CD4-positive, alpha-beta T cell (primary cell): ENCODE results near the gene PHETA1. TPM values are rescaled to one million over a fixed set of nuclear protein-coding genes. Genes with fewer than 3 reads are reported as not detected.

Experiments
- ATAC-seq: fragments of 200-7000 bp; cut with Tn5 transposase; one replicate; pipeline ENCODE4 v1.10.0; 2022; ENCODE audit warnings: mild to moderate bottlenecking; ENCODE audit not compliant: poor library complexity
- CTCF ChIA-PET: fragments of 350-600 bp; sonication (Branson Sonifier 250); formaldehyde crosslinking; loops from one replicate; lab custom pipeline; 2021; ENCODE audit warnings: antibody characterized with exemption, inconsistent platforms; lab: Charles Lee
- POLR2A ChIA-PET: fragments of 350-600 bp; sonication (Branson Sonifier 250); formaldehyde crosslinking; loops from one replicate; lab custom pipeline; 2021; ENCODE audit warnings: antibody characterized with exemption, inconsistent platforms; lab: Charles Lee
- DNase-seq, 14 experiments: peaks; one replicate each; pipeline ENCODE4 v3.0.0-alpha.2; 2013 to 2020; ENCODE audit warnings: mixed read lengths in 2 of 14
- H3K27ac ChIP-seq, 2 donors: one replicate each; pipeline versions ENCODE4 v1.5.1 to v1.7.0; 2013; ENCODE audit warnings: low read length in 2 of 2, low read depth in 1 of 2, mild to moderate bottlenecking in 1 of 2
- H3K27me3 ChIP-seq, 2 experiments: 1 replicate in 1 of 2; 2 replicates in 1 of 2; pipeline versions ENCODE4 v1.6.1 to v1.7.0; 2013; ENCODE audit warnings: low read length in 2 of 2, control low read depth in 1 of 2, mild to moderate bottlenecking in 1 of 2, moderate library complexity in 1 of 2; ENCODE audit not compliant: insufficient read depth in 2 of 2, control insufficient read depth in 1 of 2
- H3K36me3 ChIP-seq: one replicate; pipeline ENCODE4 v1.6.1; 2013; ENCODE audit warnings: low read length, control low read depth; ENCODE audit not compliant: insufficient read depth
- H3K4me1 ChIP-seq: one replicate; pipeline ENCODE4 v1.6.1; 2013; ENCODE audit warnings: low read length, control low read depth; ENCODE audit not compliant: insufficient read depth
- H3K4me3 ChIP-seq: one replicate; pipeline ENCODE4 v1.5.1; 2013; ENCODE audit warnings: mild to moderate bottlenecking, low read length, moderate library complexity
- H3K9me3 ChIP-seq, 2 experiments: 1 replicate in 1 of 2; 2 replicates in 1 of 2; pipeline versions ENCODE4 v1.6.1 to v1.7.0; 2013; ENCODE audit warnings: low read length in 2 of 2, mild to moderate bottlenecking in 2 of 2, control low read depth in 1 of 2, moderate library complexity in 1 of 2; ENCODE audit not compliant: control insufficient read depth in 1 of 2, insufficient read depth in 1 of 2
- H3K27ac Mint-ChIP-seq: one replicate; pipeline ENCODE4 v1.8.0; 2020; ENCODE audit warnings: mixed read lengths
- H3K27me3 Mint-ChIP-seq: one replicate; pipeline ENCODE4 v1.8.0; 2021; ENCODE audit warnings: mixed read lengths
- H3K36me3 Mint-ChIP-seq: one replicate; pipeline ENCODE4 v1.8.0; 2021; ENCODE audit warnings: low read depth, mixed read lengths
- H3K4me1 Mint-ChIP-seq: one replicate; pipeline ENCODE4 v1.8.0; 2021; ENCODE audit warnings: low read depth, mixed read lengths
- H3K4me3 Mint-ChIP-seq: one replicate; pipeline ENCODE4 v1.8.0; 2020; ENCODE audit warnings: mild to moderate bottlenecking, mixed read lengths
- H3K9me3 Mint-ChIP-seq: one replicate; pipeline ENCODE4 v1.8.0; 2020; ENCODE audit warnings: mixed read lengths
- intact Hi-C, 2 experiments: fragments of 100-400 bp; cut with DNase I in 1 of 2; cut with micrococcal nuclease in 1 of 2; formaldehyde crosslinking; loops; one replicate each; pipeline versions ENCODE4 v1.15.1 to v1.9.0; 2023 to 2025; cut with DNase I, micrococcal nuclease
- total RNA-seq, 174 experiments: library from RNA in 2 of 174; stranded (reverse) in 2 of 174; gene quantifications; one replicate each; pipeline ENCODE4 v1.2.3 and lab custom pipeline; 2021 to 2026
- TF ChIP-seq, protein P1 (sequence below): fragments of 200-600 bp; IDR thresholded peaks from one replicate; pipeline ENCODE4 v1.8.0; 2022; ENCODE audit warnings: antibody characterized with exemption, mild to moderate bottlenecking

The PHETA1 gene
- total RNA-seq, 2 experiments from 2014 or later, result 1.3 to 1.7 TPM

- H3K4me3 Mint-ChIP-seq, result no peak overlapping the region
- peaks cover 35% of the 10 kb centered on the region for H3K4me1 ChIP-seq
- CTCF ChIA-PET, result no interaction called here
- H3K27ac Mint-ChIP-seq, result peak overlapping the region; percentile 13
- no peaks in the 10 kb centered on the region for H3K27me3 ChIP-seq
- DNase-seq (no peak), ATAC-seq (no peak)
- no peak overlapping the region for H3K4me3 ChIP-seq
- no peak overlapping the region for H3K27ac ChIP-seq
- peaks cover 41% of the 10 kb centered on the region for H3K4me1 Mint-ChIP-seq
- POLR2A ChIA-PET, result no interaction called here
- H3K27me3 Mint-ChIP-seq, result no peaks in the 10 kb centered on the region
- peaks cover 57% of the 10 kb centered on the region for H3K36me3 Mint-ChIP-seq
- intact Hi-C loops, result loop anchor here in 1 of 2 experiments (10.0 kb wide), 1 partner anchor 598 kb away; the partner anchor contains the start of genes ERP29 and TMEM116
- no peaks in the 10 kb centered on the region for H3K9me3 ChIP-seq
- TF ChIP-seq, protein P1, sequence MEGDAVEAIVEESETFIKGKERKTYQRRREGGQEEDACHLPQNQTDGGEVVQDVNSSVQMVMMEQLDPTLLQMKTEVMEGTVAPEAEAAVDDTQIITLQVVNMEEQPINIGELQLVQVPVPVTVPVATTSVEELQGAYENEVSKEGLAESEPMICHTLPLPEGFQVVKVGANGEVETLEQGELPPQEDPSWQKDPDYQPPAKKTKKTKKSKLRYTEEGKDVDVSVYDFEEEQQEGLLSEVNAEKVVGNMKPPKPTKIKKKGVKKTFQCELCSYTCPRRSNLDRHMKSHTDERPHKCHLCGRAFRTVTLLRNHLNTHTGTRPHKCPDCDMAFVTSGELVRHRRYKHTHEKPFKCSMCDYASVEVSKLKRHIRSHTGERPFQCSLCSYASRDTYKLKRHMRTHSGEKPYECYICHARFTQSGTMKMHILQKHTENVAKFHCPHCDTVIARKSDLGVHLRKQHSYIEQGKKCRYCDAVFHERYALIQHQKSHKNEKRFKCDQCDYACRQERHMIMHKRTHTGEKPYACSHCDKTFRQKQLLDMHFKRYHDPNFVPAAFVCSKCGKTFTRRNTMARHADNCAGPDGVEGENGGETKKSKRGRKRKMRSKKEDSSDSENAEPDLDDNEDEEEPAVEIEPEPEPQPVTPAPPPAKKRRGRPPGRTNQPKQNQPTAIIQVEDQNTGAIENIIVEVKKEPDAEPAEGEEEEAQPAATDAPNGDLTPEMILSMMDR, result no peak
- H3K9me3 Mint-ChIP-seq, result no peaks in the 10 kb centered on the region
- H3K36me3 ChIP-seq, result peaks cover 45% of the 10 kb centered on the region
Measured at GRCh38 chr12:111417290-111417689, 48.4 kb upstream of the PHETA1 start.

GRCh38 chr12:111414711-111415252 lies 45.9 kb upstream of the PHETA1 start:
- Mint-ChIP-seq H3K27ac (peak overlapping the region; percentile 82), H3K9me3 (no peaks in the 10 kb centered on the region), H3K4me3 (no peak overlapping the region), H3K36me3 (peaks cover 35% of the 10 kb centered on the region), H3K27me3 (no peaks in the 10 kb centered on the region), H3K4me1 (peaks cover 53% of the 10 kb centered on the region)
- ChIA-PET POLR2A (interaction anchor here (1.4 kb wide), 1 partner anchor 20 kb away, joined by 5 read pairs; no protein-coding TSS in a partner anchor), CTCF (interaction anchor here (1.3 to 2.1 kb wide), 2 partner anchors 11 to 36 kb away, joined by 3 to 5 read pairs; no protein-coding TSS in a partner anchor)
- intact Hi-C loops, result loop anchor here in 1 of 2 experiments (10.0 kb wide), 1 partner anchor 600 kb away; the partner anchor contains the start of genes ERP29 and TMEM116
- TF ChIP-seq, protein P1, result no peak
- peaks cover 25% of the 10 kb centered on the region for H3K36me3 ChIP-seq
- DNase-seq, result no peak
- H3K27me3 ChIP-seq, result no peaks in the 10 kb centered on the region
- no peak overlapping the region for H3K27ac ChIP-seq
- peaks cover 60% of the 10 kb centered on the region for H3K4me1 ChIP-seq
- H3K9me3 ChIP-seq, result no peaks in the 10 kb centered on the region
- ATAC-seq, result no peak
- no peak overlapping the region for H3K4me3 ChIP-seq

DNA sequence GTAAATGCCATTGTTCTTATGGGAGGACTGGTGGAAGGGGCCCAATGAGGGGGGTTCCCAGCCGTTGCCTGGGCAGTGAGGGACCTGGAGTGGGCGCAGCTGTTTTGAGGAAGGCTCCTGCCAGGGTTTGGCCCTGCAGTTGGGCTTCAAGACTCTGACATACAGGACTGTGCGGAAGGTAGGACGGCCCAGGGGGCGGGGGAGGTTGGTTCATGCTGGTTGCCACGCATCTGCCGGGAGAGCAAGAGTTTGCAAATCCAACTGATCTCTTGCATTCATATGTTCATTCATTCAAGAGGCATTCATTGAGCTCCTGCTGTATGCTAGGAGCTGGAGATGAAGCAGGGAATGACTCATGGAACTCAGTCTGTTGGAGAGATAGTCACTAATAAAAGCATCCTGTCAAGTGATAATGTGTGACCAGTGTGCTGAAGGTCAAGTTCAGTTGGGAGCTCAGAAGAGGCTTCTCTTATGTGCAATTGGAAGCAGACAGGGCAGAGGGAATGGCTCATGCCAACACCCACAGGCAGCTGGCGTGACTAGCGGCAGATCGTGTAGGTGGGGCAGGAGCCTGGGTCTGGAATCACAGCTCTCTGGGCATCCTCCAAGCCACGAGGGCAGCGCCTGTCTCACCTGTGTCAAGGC lies 44.7 kb upstream of the PHETA1 start:
- H3K27me3 Mint-ChIP-seq, result no peaks in the 10 kb centered on the region
- intact Hi-C loops, result loop anchor here in 1 of 2 experiments (10.0 kb wide), 1 partner anchor 601 kb away; the partner anchor contains the start of genes ERP29 and TMEM116
- ATAC-seq, result no peak
- POLR2A ChIA-PET, result interaction anchor here (0.8 to 7.0 kb wide), 4 partner anchors 10 to 38 kb away, joined by 3 to 66 read pairs (median 8); no protein-coding TSS in a partner anchor
- Histone ChIP-seq H3K9me3 (no peaks in the 10 kb centered on the region), H3K4me1 (peaks cover 72% of the 10 kb centered on the region), H3K36me3 (peaks cover 13% of the 10 kb centered on the region), H3K27ac (no peak overlapping the region), H3K27me3 (no peaks in the 10 kb centered on the region), H3K4me3 (no peak overlapping the region)
- H3K4me1 Mint-ChIP-seq, result peaks cover 64% of the 10 kb centered on the region
- no peak for DNase-seq
- peaks cover 27% of the 10 kb centered on the region for H3K36me3 Mint-ChIP-seq
- CTCF ChIA-PET, result interaction anchor here (1.0 to 8.4 kb wide), 6 partner anchors 11 to 38 kb away, joined by 3 to 56 read pairs (median 4); no protein-coding TSS in a partner anchor
- H3K9me3 Mint-ChIP-seq, result no peaks in the 10 kb centered on the region
- TF ChIP-seq, protein P1, result no peak
- H3K27ac Mint-ChIP-seq, result peak overlapping the region; percentile 82
- no peak overlapping the region for H3K4me3 Mint-ChIP-seq
